Ovary (tissue), 9 donors: ENCODE data around the gene ADCYAP1R1. TPM values are rescaled to one million over a fixed set of nuclear protein-coding genes. Genes with fewer than 3 reads are reported as not detected.

Source experiments
- DNase-seq, 5 donors: peaks; one replicate each; pipeline ENCODE4 v3.0.0-alpha.2; 2019 to 2020
- H3K27ac ChIP-seq, 2 donors: fragments of 200-600 bp; one replicate each; pipeline versions ENCODE4 v1.5.1 to v1.8.0; 2019 to 2022
- H3K27me3 ChIP-seq: fragments of 200-600 bp; one replicate; pipeline ENCODE4 v1.8.0; 2022
- H3K36me3 ChIP-seq: fragments of 200-600 bp; sonication (generic); one replicate; pipeline ENCODE4 v1.5.1; 2019
- H3K4me1 ChIP-seq: one replicate; pipeline ENCODE4 v1.8.1; 2013; ENCODE audit warnings: mild to moderate bottlenecking, moderate library complexity; ENCODE audit not compliant: insufficient read depth
- H3K4me3 ChIP-seq: fragments of 200-600 bp; sonication (generic); one replicate; pipeline ENCODE4 v1.5.1; 2017
- H3K9me3 ChIP-seq, 2 donors: fragments of 200-600 bp in 1 of 2; sonication (generic) in 1 of 2; one replicate each; pipeline versions ENCODE4 v1.5.1 to v1.8.1; 2013 to 2019; ENCODE audit warnings: mild to moderate bottlenecking in 1 of 2, moderate library complexity in 1 of 2
- CTCF ChIP-seq, 3 donors: fragments of 450-650 bp in 2 of 3; fragments of 200-600 bp in 1 of 3; IDR thresholded peaks; one replicate each; pipeline versions ENCODE4 v1.5.1 to v1.8.0; 2016 to 2022; ENCODE audit warnings: antibody characterized with exemption in 3 of 3, mild to moderate bottlenecking in 1 of 3
- EP300 ChIP-seq: sonication (generic); formaldehyde crosslinking; IDR thresholded peaks from one replicate; pipeline ENCODE4 v1.6.1; 2017; ENCODE audit warnings: antibody characterized with exemption
- POLR2A ChIP-seq: fragments of 450-650 bp; IDR thresholded peaks from one replicate; pipeline ENCODE4 v1.6.1; 2017; ENCODE audit warnings: antibody characterized with exemption, mild to moderate bottlenecking, moderate library complexity
- WGBS, 3 donors: extraction: QIAGEN DNeasy Blood & Tissue Kit in 1 of 3; methylation state at CpG; one replicate each; pipeline versions ENCODE4 v1.1.5 to v1.1.7; 2013 to 2017; 5-methylcytosine and 5-hydroxymethylcytosine counted together
- intact Hi-C, 4 donors: fragments of 100-400 bp; cut with DNase I; formaldehyde crosslinking; loops; one replicate each; pipeline versions ENCODE4 v1.11.0 to v1.15.1; 2022 to 2023
- polyA plus RNA-seq, 2 donors: library from polyadenylated mRNA; stranded (reverse); fragments of 200-250 nt in 1 of 2; fragments of 350-450 nt in 1 of 2; fragmentation: Illumina TruSeq in 1 of 2; extraction: RNeasy Lipid Tissue Mini Kit (QIAGEN cat#74804) in 1 of 2; gene quantifications; one replicate each; pipeline ENCODE4 v1.2.3, GENCODE V29; 2013 to 2014
- total RNA-seq, 7 donors: library from RNA; depleted of rRNA in 2 of 7; stranded (reverse); fragments of >200 nt in 2 of 7; fragmentation: NEBNext Ultra II Directional in 3 of 7; extraction: Animal tissue kit (Norgen Biotek cat#: 25700) in 3 of 7; gene quantifications; one replicate each; pipeline versions ENCODE4 v1.1.0 to v1.2.4, GENCODE V29; 2016 to 2023
- donor health status: DM: no; HTN: no; CAD: no; lungs with moderate emphysema.
- donor health status: DM: no; HTN: no; CAD: no.
- donor health status: Bipolar disorder and iron deficiency.
- donor health status: DM: yes; HTN: yes; CAD: no.
- donor health status: DM: no; HTN: no; CAD: no.
- donor health status: DM: yes; HTN: yes; CAD: no.

The ADCYAP1R1 gene
- total and polyA plus RNA-seq, 9 donors: 0.33 to 9.2 (median 5.0) TPM

- no peaks in the 10 kb centered on the region for H3K27me3 ChIP-seq
- H3K27ac ChIP-seq: no peak overlapping the region
- no peaks in the 10 kb centered on the region for H3K9me3 ChIP-seq
- TF ChIP-seq POLR2A (no peak), EP300 (no peak), CTCF (IDR thresholded peaks at IDR 0.05) (no peak)
- DNase-seq: no peak
- no peaks in the 10 kb centered on the region for H3K4me1 ChIP-seq
- H3K4me3 ChIP-seq: no peak overlapping the region
- H3K36me3 ChIP-seq: no peaks in the 10 kb centered on the region
- 91 to 93% (median 93%) methylated on average over 16 of the region's 16 CpGs for WGBS, 3 donors
- intact Hi-C loops: no loop called here
Observed at GRCh38 chr7:31068006-31068675, 16.0 kb downstream of the ADCYAP1R1 start.

GRCh38 chr7:31069860-31070555 lies 17.9 kb downstream of the ADCYAP1R1 start:
- DNase-seq: no peak
- Histone ChIP-seq H3K9me3 (no peaks in the 10 kb centered on the region), H3K4me1 (no peaks in the 10 kb centered on the region), H3K27ac (no peak overlapping the region), H3K27me3 (no peaks in the 10 kb centered on the region), H3K4me3 (no peak overlapping the region), H3K36me3 (no peaks in the 10 kb centered on the region)
- intact Hi-C loops: no loop called here
- WGBS, 3 donors: 82 to 92% (median 84%) methylated on average over 4 of the region's 4 CpGs
- no peak for TF ChIP-seq CTCF (IDR thresholded peaks at IDR 0.05)
- no peak for TF ChIP-seq EP300
- no peak for TF ChIP-seq POLR2A

GRCh38 chr7:31070991-31071644 lies 19.0 kb downstream of the ADCYAP1R1 start:
- DNase-seq: no peak
- no peaks in the 10 kb centered on the region for H3K27me3 ChIP-seq
- no peaks in the 10 kb centered on the region for H3K4me1 ChIP-seq
- H3K27ac ChIP-seq: no peak overlapping the region
- H3K9me3 ChIP-seq: no peaks in the 10 kb centered on the region
- intact Hi-C loops: no loop called here
- no peak overlapping the region for H3K4me3 ChIP-seq
- TF ChIP-seq CTCF (IDR thresholded peaks at IDR 0.05) (no peak), EP300 (no peak), POLR2A (no peak)
- WGBS, 3 donors: 73 to 92% (median 90%) methylated on average over 8 of the region's 8 CpGs
- no peaks in the 10 kb centered on the region for H3K36me3 ChIP-seq

- DNase-seq: no peak
- WGBS, 3 donors: 54 to 73% (median 71%) methylated on average over 3 of the region's 3 CpGs
- intact Hi-C loops: no loop called here
- Histone ChIP-seq H3K4me3 (no peak overlapping the region), H3K27ac (no peak overlapping the region), H3K9me3 (no peaks in the 10 kb centered on the region), H3K27me3 (no peaks in the 10 kb centered on the region), H3K4me1 (no peaks in the 10 kb centered on the region), H3K36me3 (no peaks in the 10 kb centered on the region)
- no peak for TF ChIP-seq POLR2A
- no peak for TF ChIP-seq CTCF (IDR thresholded peaks at IDR 0.05)
- no peak for TF ChIP-seq EP300
Observed at GRCh38 chr7:31071645-31072029, 19.5 kb downstream of the ADCYAP1R1 start.
